ENCODE data around the gene PTPN11.

The PTPN11 gene

DNA sequence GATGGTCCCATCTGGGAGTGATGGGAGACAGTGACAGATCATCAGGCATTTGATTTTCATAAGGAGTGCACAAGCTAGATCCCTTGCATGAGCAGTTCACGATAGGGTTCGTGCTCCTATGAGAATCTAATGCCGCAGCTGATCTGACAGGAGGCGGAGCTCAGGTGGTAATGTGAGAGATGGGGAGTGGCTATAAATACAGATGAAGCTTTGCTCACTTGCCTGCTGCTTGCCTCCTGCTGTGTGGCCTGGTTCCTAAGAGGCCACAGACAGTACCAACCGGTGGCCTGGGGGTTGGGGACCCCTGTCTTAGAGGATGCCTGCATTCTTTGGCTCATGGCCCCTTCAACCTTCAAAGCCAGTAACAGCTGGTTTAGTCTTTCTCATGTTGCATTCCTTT lies 130.3 kb downstream of the PTPN11 start:
- TF ChIP-seq CTCF (IDR thresholded peaks at IDR 0.05; ENCODE audit: poor library complexity, severe bottlenecking): no peak
- H3K27ac ChIP-seq (ENCODE audit: poor library complexity, severe bottlenecking): no peak overlapping the region
- H3K4me3 ChIP-seq (ENCODE audit: severe bottlenecking): no peak overlapping the region
- no peaks in the 10 kb centered on the region for H3K4me1 ChIP-seq (ENCODE audit: insufficient read depth, poor library complexity, severe bottlenecking)
- H3K27me3 ChIP-seq (ENCODE audit: insufficient read depth, poor library complexity, severe bottlenecking): no peaks in the 10 kb centered on the region
- ATAC-seq (ENCODE audit: low read depth) (no peak), DNase-seq (ENCODE audit: low spot score) (no peak)
- no peaks in the 10 kb centered on the region for H3K9me3 ChIP-seq (ENCODE audit: severe bottlenecking)
- no peaks in the 10 kb centered on the region for H3K36me3 ChIP-seq (ENCODE audit: low read depth)

GRCh38 chr12:112551681-112552080 lies 132.9 kb downstream of the PTPN11 start:
- H3K27ac ChIP-seq (ENCODE audit: poor library complexity, severe bottlenecking): no peak overlapping the region
- no peaks in the 10 kb centered on the region for H3K27me3 ChIP-seq (ENCODE audit: insufficient read depth, poor library complexity, severe bottlenecking)
- no peaks in the 10 kb centered on the region for H3K9me3 ChIP-seq (ENCODE audit: severe bottlenecking)
- no peak overlapping the region for H3K4me3 ChIP-seq (ENCODE audit: severe bottlenecking)
- H3K4me1 ChIP-seq (ENCODE audit: insufficient read depth, poor library complexity, severe bottlenecking): no peaks in the 10 kb centered on the region
- ATAC-seq (ENCODE audit: low read depth): no peak
- no peak for TF ChIP-seq CTCF (IDR thresholded peaks at IDR 0.05; ENCODE audit: poor library complexity, severe bottlenecking)
- no peak for DNase-seq (ENCODE audit: low spot score)
- no peaks in the 10 kb centered on the region for H3K36me3 ChIP-seq (ENCODE audit: low read depth)

DNA sequence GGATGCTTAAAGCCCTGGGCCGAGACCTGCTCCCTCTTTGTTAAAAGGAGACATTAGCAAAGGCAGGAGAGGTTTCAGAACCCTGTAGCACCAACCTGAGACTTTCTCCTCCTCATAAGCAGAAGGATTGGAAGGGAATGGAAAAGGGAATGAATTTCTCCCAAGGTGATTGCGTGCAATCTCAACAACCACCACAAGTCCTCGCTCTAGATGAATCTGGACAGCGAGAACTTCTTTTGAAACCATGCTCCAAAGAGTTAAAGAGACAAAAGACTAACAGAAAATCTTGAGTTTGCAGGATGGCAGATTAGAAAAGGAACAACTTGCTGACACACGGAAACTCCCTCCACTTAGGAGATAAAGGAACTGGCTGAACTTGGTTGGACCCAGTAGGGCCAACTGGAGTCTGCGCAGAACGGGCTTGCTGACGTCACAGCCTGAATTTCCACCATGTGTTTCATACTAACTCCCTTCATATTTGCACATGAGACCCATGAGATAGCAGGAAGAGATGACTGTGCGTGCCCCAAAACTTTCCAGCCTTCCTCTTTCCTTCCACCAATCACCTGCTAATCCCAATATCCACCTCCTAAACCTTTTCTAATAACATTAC lies 137.0 kb downstream of the PTPN11 start:
- TF ChIP-seq CTCF (IDR thresholded peaks at IDR 0.05; ENCODE audit: poor library complexity, severe bottlenecking): no peak
- ATAC-seq (ENCODE audit: low read depth): no peak
- Histone ChIP-seq H3K9me3 (ENCODE audit: severe bottlenecking) (no peaks in the 10 kb centered on the region), H3K27me3 (ENCODE audit: insufficient read depth, poor library complexity, severe bottlenecking) (no peaks in the 10 kb centered on the region), H3K4me1 (ENCODE audit: insufficient read depth, poor library complexity, severe bottlenecking) (no peaks in the 10 kb centered on the region), H3K27ac (ENCODE audit: poor library complexity, severe bottlenecking) (no peak overlapping the region), H3K4me3 (ENCODE audit: severe bottlenecking) (no peak overlapping the region), H3K36me3 (ENCODE audit: low read depth) (no peaks in the 10 kb centered on the region)
- DNase-seq (ENCODE audit: low spot score): no peak

- Histone ChIP-seq H3K4me3 (ENCODE audit: severe bottlenecking) (no peak overlapping the region), H3K27me3 (ENCODE audit: insufficient read depth, poor library complexity, severe bottlenecking) (no peaks in the 10 kb centered on the region), H3K27ac (ENCODE audit: poor library complexity, severe bottlenecking) (no peak overlapping the region), H3K9me3 (ENCODE audit: severe bottlenecking) (no peaks in the 10 kb centered on the region), H3K36me3 (ENCODE audit: low read depth) (no peaks in the 10 kb centered on the region), H3K4me1 (ENCODE audit: insufficient read depth, poor library complexity, severe bottlenecking) (no peaks in the 10 kb centered on the region)
- no peak for TF ChIP-seq CTCF (IDR thresholded peaks at IDR 0.05; ENCODE audit: poor library complexity, severe bottlenecking)
- ATAC-seq (ENCODE audit: low read depth) (no peak), DNase-seq (ENCODE audit: low spot score) (no peak)
These were observed 139.3 kb downstream of the PTPN11 start for GRCh38 chr12:112557951-112558630.

Data from RWPE2 (cell line).